Transverse colon (tissue), 3 donors: ENCODE measurements around the gene STXBP5L.

ENCODE experiments used
- CTCF ChIP-seq, 5 experiments: fragments of 200-600 bp in 3 of 5; fragments of 450-650 bp in 2 of 5; sonication (generic) in 3 of 5; IDR thresholded peaks; 1 replicate in 2 of 5; 2 replicates in 3 of 5; pipeline ENCODE4 v1.5.1; 2016 to 2017; ENCODE audit warnings: antibody characterized with exemption in 5 of 5, inconsistent platforms in 3 of 5, mild to moderate bottlenecking in 2 of 5, moderate library complexity in 1 of 5
- POLR2A ChIP-seq: fragments of 450-650 bp; IDR thresholded peaks from one replicate; pipeline ENCODE4 v1.6.1; 2016; ENCODE audit warnings: antibody characterized with exemption, mild to moderate bottlenecking, moderate library complexity

- TF ChIP-seq POLR2A: no peak
- TF ChIP-seq CTCF (IDR thresholded peaks at IDR 0.05): no peak
These were observed 165.0 kb downstream of the STXBP5L start for GRCh38 chr3:121073011-121073410.
